SK-N-SH (cell line): ENCODE data around the gene TEAD1. TPM values are rescaled to one million over a fixed set of nuclear protein-coding genes. Genes with fewer than 3 reads are reported as not detected.

Experiments
- CTCF ChIA-PET: fragments of 300-600, 350-600 bp; formaldehyde crosslinking; extraction: SDS; loops from one replicate; lab custom pipeline; 2021; lab: Yijun Ruan, JAX
- POLR2A ChIA-PET: fragments of 350-600 bp; sonication (Branson Sonifier 250); formaldehyde crosslinking; extraction: SDS; loops from one replicate; lab custom pipeline; 2020; ENCODE audit warnings: antibody characterized with exemption, inconsistent platforms; lab: Yijun Ruan, JAX
- DNase-seq: peaks from one replicate; pipeline ENCODE4 v3.0.0; 2012
- H2AFZ ChIP-seq: fragments of 200-600 bp; sonication (generic); 2 replicates; pipeline ENCODE4 v1.8.1; 2016; ENCODE audit warnings: antibody characterized with exemption, mild to moderate bottlenecking, low read depth
- H3F3A ChIP-seq: fragments of 200-600 bp; sonication (generic); replicated peaks from 2 replicates; pipeline ENCODE3; 2016; ENCODE audit warnings: antibody characterized with exemption, mild to moderate bottlenecking; ENCODE audit not compliant: insufficient read depth
- H3K27ac ChIP-seq, 2 experiments: fragments of 200-500 bp in 1 of 2; fragments of 200-600 bp in 1 of 2; sonication (Bioruptor generic) in 1 of 2; sonication (generic), shearing (Covaris generic) in 1 of 2; 2 replicates each; pipeline versions ENCODE4 v1.5.1 to v1.6.1; 2014 to 2016; ENCODE audit warnings: low read depth in 2 of 2, inconsistent platforms in 1 of 2, low read length in 1 of 2, mild to moderate bottlenecking in 1 of 2, mixed read lengths in 1 of 2
- H3K27me3 ChIP-seq: fragments of 200-600 bp; sonication (generic), shearing (Covaris generic); 2 replicates; pipeline ENCODE4 v1.6.1; 2016; ENCODE audit warnings: mixed run types; ENCODE audit not compliant: insufficient read depth
- H3K36me3 ChIP-seq, 2 experiments: fragments of 200-500 bp in 1 of 2; fragments of 200-600 bp in 1 of 2; sonication (Bioruptor generic) in 1 of 2; sonication (generic) in 1 of 2; replicated peaks in 1 of 2; 2 replicates each; pipeline versions ENCODE3 to v1.5.1; 2014 to 2016; ENCODE audit warnings: low read length in 1 of 2, mild to moderate bottlenecking in 1 of 2; ENCODE audit not compliant: insufficient read depth in 2 of 2, control insufficient read depth in 1 of 2
- H3K4me1 ChIP-seq, 2 experiments: fragments of 200-500 bp in 1 of 2; fragments of 200-600 bp in 1 of 2; sonication (Bioruptor generic) in 1 of 2; sonication (generic), shearing (Covaris generic) in 1 of 2; 2 replicates each; pipeline versions ENCODE4 v1.5.1 to v1.6.1; 2014 to 2016; ENCODE audit warnings: low read depth in 1 of 2, low read length in 1 of 2, mixed run types in 1 of 2; ENCODE audit not compliant: insufficient read depth in 2 of 2, control insufficient read depth in 1 of 2
- H3K4me2 ChIP-seq: fragments of 200-600 bp; sonication (generic), shearing (Covaris generic); 2 replicates; pipeline ENCODE4 v1.6.1; 2017; ENCODE audit warnings: mixed run types
- H3K4me3 ChIP-seq, 2 experiments: fragments of 200-500 bp in 1 of 2; fragments of 200-600 bp in 1 of 2; sonication (Bioruptor generic) in 1 of 2; sonication (generic), shearing (Covaris generic) in 1 of 2; 2 replicates each; pipeline versions ENCODE4 v1.5.1 to v1.8.1; 2014 to 2016; ENCODE audit warnings: low read depth in 2 of 2, inconsistent platforms in 1 of 2, low read length in 1 of 2, mild to moderate bottlenecking in 1 of 2, mixed read lengths in 1 of 2, moderate library complexity in 1 of 2
- H3K79me2 ChIP-seq: fragments of 200-600 bp; sonication (generic); 2 replicates; pipeline ENCODE4 v1.8.1; 2017; ENCODE audit warnings: mild to moderate bottlenecking; ENCODE audit not compliant: insufficient read depth
- H3K9ac ChIP-seq: fragments of 200-600 bp; sonication (generic); 2 replicates; pipeline ENCODE4 v1.6.1; 2017; ENCODE audit warnings: mixed run types
- H3K9me2 ChIP-seq: fragments of 200-600 bp; sonication (generic); 2 replicates; pipeline ENCODE4 v1.6.1; 2017; ENCODE audit warnings: mixed run types
- H3K9me3 ChIP-seq: fragments of 200-600 bp; sonication (generic); 2 replicates; pipeline ENCODE4 v1.6.1; 2017; ENCODE audit warnings: mixed run types, mild to moderate bottlenecking, moderate library complexity
- H4K20me1 ChIP-seq: fragments of 200-600 bp; sonication (generic); 2 replicates; pipeline ENCODE4 v1.6.1; 2017; ENCODE audit warnings: mild to moderate bottlenecking, mixed run types; ENCODE audit not compliant: insufficient read depth
- CHD2 ChIP-seq: fragments of 150-350 bp; IDR thresholded peaks from 2 replicates; pipeline ENCODE4 v1.6.1; 2018; ENCODE audit warnings: low read length; ENCODE audit not compliant: partially characterized antibody
- CTCF ChIP-seq: fragments of 200-600 bp; sonication (generic); IDR thresholded peaks from 2 replicates; pipeline ENCODE4 v1.6.1; 2017; ENCODE audit warnings: antibody characterized with exemption, mild to moderate bottlenecking, moderate library complexity
- ELF1 ChIP-seq: IDR thresholded peaks from 2 replicates; pipeline ENCODE4 v1.4.0; 2012
- EP300 ChIP-seq, 2 experiments: IDR thresholded peaks; 2 replicates each; pipeline versions ENCODE4 v1.4.0 to v1.6.1; 2012; ENCODE audit warnings: borderline replicate concordance in 1 of 2, low read depth in 1 of 2, low read length in 1 of 2
- EZH2phosphoT487 ChIP-seq: fragments of 200-600 bp; sonication (generic); IDR thresholded peaks from 2 replicates; pipeline ENCODE4 v1.6.1; 2017; ENCODE audit warnings: low read depth, mixed run types, mild to moderate bottlenecking, antibody characterized with exemption, moderate library complexity, borderline replicate concordance
- FOXJ3 ChIP-seq: sonication (generic); formaldehyde crosslinking; IDR thresholded peaks from 2 replicates; pipeline ENCODE4 v1.5.1; 2020; ENCODE audit warnings: mild to moderate bottlenecking, missing genetic modification reagents
- GABPA ChIP-seq: IDR thresholded peaks from 2 replicates; pipeline ENCODE4 v1.4.0; 2012; ENCODE audit warnings: low read depth, mild to moderate bottlenecking
- JUND ChIP-seq: IDR thresholded peaks from 2 replicates; pipeline ENCODE4 v1.4.0; 2012
- MAX ChIP-seq: IDR thresholded peaks from 2 replicates; pipeline ENCODE4 v1.4.0; 2012; ENCODE audit warnings: low read depth
- MXI1 ChIP-seq: IDR thresholded peaks from 2 replicates; pipeline ENCODE4 v1.6.1; 2012; ENCODE audit warnings: mild to moderate bottlenecking, low read depth, low read length, improper control_type of control experiment
- NFIC ChIP-seq: IDR thresholded peaks from 2 replicates; pipeline ENCODE4 v1.4.0; 2012; ENCODE audit warnings: borderline replicate concordance
- POLR2AphosphoS5 ChIP-seq: IDR thresholded peaks from 2 replicates; pipeline ENCODE4 v1.6.1; 2012; ENCODE audit warnings: low read depth, low read length
- RXRA ChIP-seq: IDR thresholded peaks from 2 replicates; pipeline ENCODE4 v1.4.0; 2012; ENCODE audit warnings: low read depth, mild to moderate bottlenecking, borderline replicate concordance
- SIN3A ChIP-seq: IDR thresholded peaks from 2 replicates; pipeline ENCODE4 v1.6.1; 2012; ENCODE audit warnings: low read depth, mild to moderate bottlenecking, low read length, moderate library complexity, borderline replicate concordance
- TAF1 ChIP-seq: IDR thresholded peaks from 2 replicates; pipeline ENCODE4 v1.6.1; 2012; ENCODE audit warnings: low read depth, mild to moderate bottlenecking, low read length, moderate library complexity, borderline replicate concordance
- TCF12 ChIP-seq: IDR thresholded peaks from 2 replicates; pipeline ENCODE4 v1.4.0; 2012
- TEAD4 ChIP-seq: IDR thresholded peaks from 2 replicates; pipeline ENCODE4 v1.4.0; 2012; ENCODE audit warnings: mild to moderate bottlenecking, borderline replicate concordance; ENCODE audit not compliant: insufficient read depth
- YY1 ChIP-seq: IDR thresholded peaks from 2 replicates; pipeline ENCODE4 v1.4.0; 2012; ENCODE audit warnings: low read depth, mild to moderate bottlenecking
- WGBS: methylation state at CpG from one replicate; pipeline ENCODE4 v1.1.6; 2017; ENCODE audit warnings: low lambda C conversion rate; 5-methylcytosine and 5-hydroxymethylcytosine counted together
- polyA plus RNA-seq, 3 experiments: library from polyadenylated mRNA; depleted of rRNA; stranded (reverse); fragments of >200 nt; gene quantifications; 2 replicates each; pipeline ENCODE4 v1.2.3, GENCODE V29; 2012

TEAD1 gene
- polyA plus RNA-seq, 1 of the 3 experiments (the other 2 are of a cell fraction), result 31.2 TPM

- TF ChIP-seq TEAD4 (no peak), POLR2AphosphoS5 (no peak), YY1 (no peak), GABPA (no peak), NFIC (no peak), FOXJ3 (CRISPR knock-in tag) (no peak), MAX (no peak)
- TF ChIP-seq, all 33 proteins: peak for 0
Measured at GRCh38 chr11:12734625-12735024, 60.4 kb downstream of the TEAD1 start (continued).

GRCh38 chr11:12735262-12735661, 61.0 kb downstream of the TEAD1 start:
- POLR2A ChIA-PET, result no interaction called here
- Histone ChIP-seq H3K9me3 (no peaks in the 10 kb centered on the region), H3K4me2 (no peak overlapping the region), H3K27ac (no peak overlapping the region; a peak in 1 of 4 replicates), H3K79me2 (peaks cover 98% of the 10 kb centered on the region), H3K27me3 (no peaks in the 10 kb centered on the region), H3K4me1 (peaks cover 12 to 21% of the 10 kb centered on the region in 2 experiments), H3K9ac (no peak overlapping the region), H2AFZ (no peak overlapping the region), H3K36me3 (peaks cover 4 to 24% of the 10 kb centered on the region in 2 experiments), H3K4me3 (no peak overlapping the region), H4K20me1 (peaks cover 49% of the 10 kb centered on the region), H3K9me2 (no peaks in the 10 kb centered on the region), H3F3A (peaks cover 17% of the 10 kb centered on the region)
- 84% methylated on average over 7 of the region's 7 CpGs for WGBS
- no peak for TF ChIP-seq ELF1
- TF ChIP-seq GABPA, result no peak
- no peak for DNase-seq
- CTCF ChIA-PET, result interaction anchor here (1.0 to 1.8 kb wide), 3 partner anchors 12 to 446 kb away, joined by 3 to 6 read pairs (median 4); no protein-coding TSS in a partner anchor

- no peak overlapping the region for H3K9ac ChIP-seq
- H3K27ac ChIP-seq, result no peak overlapping the region
- no peaks in the 10 kb centered on the region for H3K9me3 ChIP-seq
- H3K4me1 ChIP-seq, result peaks cover 12 to 17% of the 10 kb centered on the region in 2 experiments
- TF ChIP-seq RXRA, result no peak
- no peak for TF ChIP-seq MXI1
- no peak for TF ChIP-seq TAF1
- TF ChIP-seq YY1, result no peak
- no peak for TF ChIP-seq SIN3A
- no peak for TF ChIP-seq EP300 (IDR thresholded peaks at IDR 0.05; ENCODE audit: borderline replicate concordance in 1 of 2, low read depth in 1 of 2, low read length in 1 of 2)
- no peak for TF ChIP-seq CHD2
- TF ChIP-seq JUND, result no peak
- no peak for TF ChIP-seq TCF12
- no peak for TF ChIP-seq CTCF
- no peak for TF ChIP-seq EZH2phosphoT487
- TF ChIP-seq, all 33 proteins: peak for 0
- no peaks in the 10 kb centered on the region for H3K27me3 ChIP-seq
- ChIA-PET POLR2A (no interaction called here), CTCF (interaction anchor here (1.0 to 1.8 kb wide), 2 partner anchors 10 to 327 kb away, joined by 4 to 6 read pairs; no protein-coding TSS in a partner anchor)
- no peak overlapping the region for H3K4me2 ChIP-seq
- H3K36me3 ChIP-seq, result peaks cover 4 to 27% of the 10 kb centered on the region in 2 experiments
- peaks cover 60% of the 10 kb centered on the region for H4K20me1 ChIP-seq
- H3K79me2 ChIP-seq, result peaks cover 100% of the 10 kb centered on the region
- H3K9me2 ChIP-seq, result no peaks in the 10 kb centered on the region
- no peak overlapping the region for H3K4me3 ChIP-seq
- no peak overlapping the region for H2AFZ ChIP-seq
- DNase-seq, result no peak
- H3F3A ChIP-seq, result peaks cover 12% of the 10 kb centered on the region
- WGBS, result 54% methylated on average over 2 of the region's 2 CpGs
Measured at GRCh38 chr11:12737024-12737423, 62.8 kb downstream of the TEAD1 start.
